SJSA1 (cell line): ENCODE measurements around the gene HSP90AA1. TPM values are rescaled to one million over a fixed set of nuclear protein-coding genes. Genes with fewer than 3 reads are reported as not detected.
"Not testable (repeated sequence)": the region's sequence is repeated elsewhere in the genome, so short reads cannot be mapped to it uniquely, and the experiment has no call there.

ENCODE experiments used
- DNase-seq, 2 experiments: peaks; one replicate each; pipeline ENCODE4 v3.0.0-alpha.2; 2015 to 2020; ENCODE audit warnings: low spot score in 2 of 2, low read depth in 1 of 2
- H3K27ac ChIP-seq: fragments of 250-450 bp; sonication (Bioruptor Pico); 2 replicates; pipeline ENCODE4 v1.5.1; 2020; ENCODE audit warnings: mild to moderate bottlenecking, moderate library complexity
- H3K27me3 ChIP-seq: fragments of 250-450 bp; sonication (Bioruptor Pico); replicated peaks from 2 replicates; pipeline ENCODE4 v1.5.1; 2020; ENCODE audit warnings: mild to moderate bottlenecking, moderate library complexity
- H3K36me3 ChIP-seq: fragments of 250-450 bp; sonication (Bioruptor Pico); 2 replicates; pipeline ENCODE4 v1.5.1; 2020; ENCODE audit warnings: mild to moderate bottlenecking
- H3K4me1 ChIP-seq: fragments of 250-450 bp; sonication (Bioruptor Pico); replicated peaks from 2 replicates; pipeline ENCODE4 v1.6.1; 2021; ENCODE audit warnings: mild to moderate bottlenecking
- H3K4me3 ChIP-seq: fragments of 250-450 bp; sonication (Bioruptor Pico); 2 replicates; pipeline ENCODE4 v1.5.1; 2020; ENCODE audit warnings: mild to moderate bottlenecking
- H3K9me3 ChIP-seq: fragments of 250-450 bp; sonication (Bioruptor Pico); replicated peaks from 2 replicates; pipeline ENCODE4 v1.5.1; 2020; ENCODE audit warnings: mild to moderate bottlenecking
- total RNA-seq: library from RNA; depleted of rRNA; stranded (reverse); fragments of >200 nt; shearing (Covaris generic); gene quantifications from 2 replicates; pipeline ENCODE4 v1.2.3, GENCODE V29; 2014; rRNA removed

HSP90AA1 gene
- 367 and 670 TPM in 2 replicates for total RNA-seq

DNA sequence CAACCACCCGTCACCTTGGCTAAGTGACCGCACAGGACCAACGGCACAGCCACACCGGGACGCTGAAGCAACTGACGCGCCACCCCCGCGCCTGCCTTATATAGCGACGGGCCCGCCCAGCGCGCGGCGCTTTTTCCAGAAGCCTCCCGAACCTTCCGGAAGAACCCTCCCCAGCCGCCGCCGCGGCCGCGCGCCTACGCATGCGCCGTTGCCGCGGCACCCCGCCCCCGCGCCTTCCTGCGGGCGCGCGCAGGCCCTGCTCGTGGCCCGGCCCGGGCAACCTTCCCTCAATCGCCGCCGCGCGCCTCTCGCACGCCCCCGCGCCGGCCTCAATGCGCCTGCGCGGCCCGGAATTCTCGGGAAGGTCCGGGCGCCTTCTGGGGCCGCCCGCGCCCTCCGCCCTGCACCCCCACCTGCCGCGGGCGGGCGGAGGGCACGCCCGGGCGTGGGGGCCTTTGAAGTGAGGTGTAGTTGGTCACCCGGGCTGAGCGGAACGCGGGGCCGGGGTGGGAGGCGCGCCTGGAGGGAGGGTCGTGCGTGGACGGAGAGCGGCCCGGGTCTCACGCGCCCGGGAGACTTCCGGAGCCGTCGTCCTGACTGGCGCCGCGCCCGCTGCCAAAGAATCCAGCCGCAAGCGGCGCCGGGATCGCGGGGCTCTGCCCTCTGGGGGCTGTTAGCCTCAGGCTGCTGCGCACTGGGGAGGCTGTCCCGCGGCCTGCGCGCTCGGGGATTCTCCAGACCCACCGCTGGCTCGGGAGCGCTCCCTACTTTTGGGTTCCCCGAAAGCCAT is at the start of gene HSP90AA1:
TSS of gene HSP90AA1 (minus strand) at position 73 of the 790 bp plus-strand sequence. CDS start 666 bp downstream, outside the sequence.
- H3K27me3 ChIP-seq = no peaks in the 10 kb centered on the region
- H3K36me3 ChIP-seq = peaks cover 47% of the 10 kb centered on the region
- H3K4me3 ChIP-seq = peak within 1 kb of the TSS; percentile 69
- H3K4me1 ChIP-seq = peaks cover 34% of the 10 kb centered on the region
- H3K9me3 ChIP-seq = no peaks in the 10 kb centered on the region
- peak within 1 kb of the TSS; percentile 95 for H3K27ac ChIP-seq
- DNase-seq = peak; percentile 92 to 97

DNA sequence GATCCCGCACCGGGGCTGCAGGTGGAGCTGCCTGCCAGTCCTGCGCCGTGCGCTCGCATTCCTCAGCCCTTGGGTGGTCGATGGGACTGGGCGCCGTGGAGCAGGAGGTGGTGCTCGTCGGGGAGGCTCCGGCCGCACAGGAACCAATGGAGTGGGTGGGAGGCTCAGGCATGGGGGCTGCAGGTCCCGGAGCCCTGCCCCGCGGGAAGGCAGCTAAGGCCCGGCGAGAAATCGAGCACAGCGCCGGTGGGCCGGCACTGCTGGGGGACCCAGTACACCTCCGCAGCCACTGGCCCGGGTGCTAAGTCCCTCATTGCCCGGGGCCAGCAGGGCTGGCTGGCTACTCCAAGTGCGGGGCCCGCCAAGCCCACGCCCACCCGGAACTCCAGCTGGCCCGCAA is 48.6 kb upstream of the HSP90AA1 start:
- not testable (repeated sequence) for H3K27ac ChIP-seq, H3K4me3 ChIP-seq, H3K27me3 ChIP-seq, H3K4me1 ChIP-seq, H3K9me3 ChIP-seq, DNase-seq, H3K36me3 ChIP-seq

- H3K27me3 ChIP-seq, H3K9me3 ChIP-seq, DNase-seq, H3K36me3 ChIP-seq, H3K4me1 ChIP-seq, H3K27ac ChIP-seq, H3K4me3 ChIP-seq: not testable (repeated sequence)
Measured at GRCh38 chr14:102134719-102135118, 47.9 kb upstream of the HSP90AA1 start.

DNA sequence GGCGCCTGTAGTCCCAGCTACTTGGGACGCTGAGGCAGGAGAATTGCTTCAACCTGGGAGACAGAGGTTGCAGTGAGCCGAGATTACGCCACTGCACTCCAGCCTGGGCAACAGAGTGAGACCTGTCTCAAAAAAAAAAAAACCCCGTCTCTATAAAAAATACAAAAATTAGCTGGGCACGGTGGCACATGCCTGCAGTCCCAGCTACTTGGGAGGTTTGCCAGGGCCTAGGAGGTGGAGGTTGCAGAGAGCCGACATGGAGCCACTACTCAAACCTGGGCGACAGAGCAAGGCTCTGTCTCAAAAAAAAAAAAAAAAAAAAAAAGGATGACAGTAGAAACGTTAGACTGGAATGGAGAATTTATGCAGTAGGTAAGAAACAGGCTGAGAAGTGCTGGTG is 47.2 kb upstream of the HSP90AA1 start:
- not testable (repeated sequence) for H3K9me3 ChIP-seq, DNase-seq, H3K27me3 ChIP-seq, H3K27ac ChIP-seq, H3K4me3 ChIP-seq, H3K4me1 ChIP-seq, H3K36me3 ChIP-seq

GRCh38 chr14:102131741-102132140 is 44.9 kb upstream of the HSP90AA1 start:
- Histone ChIP-seq H3K9me3 (no peaks in the 10 kb centered on the region), H3K4me1 (no peaks in the 10 kb centered on the region), H3K27ac (no peak overlapping the region), H3K27me3 (no peaks in the 10 kb centered on the region), H3K36me3 (no peaks in the 10 kb centered on the region), H3K4me3 (no peak overlapping the region)
- no peak for DNase-seq

GRCh38 chr14:102126807-102127455 is 40.1 kb upstream of the HSP90AA1 start:
- no peak for DNase-seq
- no peaks in the 10 kb centered on the region for H3K9me3 ChIP-seq
- H3K27me3 ChIP-seq = no peaks in the 10 kb centered on the region
- H3K36me3 ChIP-seq = no peaks in the 10 kb centered on the region
- H3K4me1 ChIP-seq = peaks cover 9% of the 10 kb centered on the region
- H3K4me3 ChIP-seq = no peak overlapping the region
- H3K27ac ChIP-seq = no peak overlapping the region

GRCh38 chr14:102125546-102125945 is 38.7 kb upstream of the HSP90AA1 start:
- DNase-seq = no peak
- no peaks in the 10 kb centered on the region for H3K27me3 ChIP-seq
- H3K4me3 ChIP-seq = no peak overlapping the region
- peaks cover 9% of the 10 kb centered on the region for H3K4me1 ChIP-seq
- H3K36me3 ChIP-seq = no peaks in the 10 kb centered on the region
- no peak overlapping the region for H3K27ac ChIP-seq
- H3K9me3 ChIP-seq = no peaks in the 10 kb centered on the region

DNA sequence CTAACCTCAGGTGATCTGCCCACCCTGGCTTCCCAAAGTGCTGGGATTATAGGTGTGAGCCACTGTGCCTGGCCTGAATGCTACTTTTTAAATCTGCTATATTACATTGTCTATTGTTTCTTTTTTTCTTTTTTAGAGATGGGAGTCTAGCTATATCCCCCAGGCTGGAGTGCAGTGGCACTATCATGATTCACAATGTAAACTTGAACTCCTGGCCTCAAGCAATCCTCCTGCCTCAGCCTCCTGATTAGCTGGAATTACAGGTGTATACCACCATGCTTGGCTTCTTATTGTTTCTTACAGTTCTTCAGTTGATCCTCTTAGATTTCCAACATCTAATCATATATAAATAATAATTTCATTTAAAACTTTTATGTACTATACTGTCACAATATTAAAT is 37.6 kb upstream of the HSP90AA1 start:
- no peak for DNase-seq
- no peak overlapping the region for H3K4me3 ChIP-seq
- no peaks in the 10 kb centered on the region for H3K9me3 ChIP-seq
- no peaks in the 10 kb centered on the region for H3K27me3 ChIP-seq
- peaks cover 9% of the 10 kb centered on the region for H3K4me1 ChIP-seq
- no peaks in the 10 kb centered on the region for H3K36me3 ChIP-seq
- no peak overlapping the region for H3K27ac ChIP-seq

- no peak for DNase-seq
- Histone ChIP-seq H3K4me1 (peaks cover 9% of the 10 kb centered on the region), H3K9me3 (no peaks in the 10 kb centered on the region), H3K36me3 (no peaks in the 10 kb centered on the region), H3K4me3 (no peak overlapping the region), H3K27me3 (no peaks in the 10 kb centered on the region), H3K27ac (no peak overlapping the region)
Measured at GRCh38 chr14:102121567-102121966, 34.7 kb upstream of the HSP90AA1 start.

DNA sequence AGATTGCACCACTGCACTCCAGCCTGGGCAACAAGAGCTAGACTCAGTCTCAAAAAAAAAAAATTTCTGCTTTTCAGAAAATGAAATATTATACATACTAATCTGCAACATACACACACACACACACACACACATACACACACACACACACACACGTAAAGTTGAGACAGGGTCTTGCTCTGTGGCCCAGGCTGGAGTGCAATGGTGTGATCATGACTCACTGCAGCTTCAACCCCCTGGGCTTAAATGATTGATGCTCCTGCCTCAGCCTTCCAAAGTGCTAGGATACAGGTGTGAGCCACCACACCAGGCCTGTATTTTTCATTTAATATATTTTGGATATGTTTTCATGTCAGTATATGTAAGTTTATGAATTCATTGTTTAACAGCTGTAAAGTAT is 34.0 kb upstream of the HSP90AA1 start:
- peaks cover 8% of the 10 kb centered on the region for H3K4me1 ChIP-seq
- H3K4me3 ChIP-seq = no peak overlapping the region
- H3K9me3 ChIP-seq = no peaks in the 10 kb centered on the region
- H3K36me3 ChIP-seq = no peaks in the 10 kb centered on the region
- no peaks in the 10 kb centered on the region for H3K27me3 ChIP-seq
- no peak for DNase-seq
- no peak overlapping the region for H3K27ac ChIP-seq

DNA sequence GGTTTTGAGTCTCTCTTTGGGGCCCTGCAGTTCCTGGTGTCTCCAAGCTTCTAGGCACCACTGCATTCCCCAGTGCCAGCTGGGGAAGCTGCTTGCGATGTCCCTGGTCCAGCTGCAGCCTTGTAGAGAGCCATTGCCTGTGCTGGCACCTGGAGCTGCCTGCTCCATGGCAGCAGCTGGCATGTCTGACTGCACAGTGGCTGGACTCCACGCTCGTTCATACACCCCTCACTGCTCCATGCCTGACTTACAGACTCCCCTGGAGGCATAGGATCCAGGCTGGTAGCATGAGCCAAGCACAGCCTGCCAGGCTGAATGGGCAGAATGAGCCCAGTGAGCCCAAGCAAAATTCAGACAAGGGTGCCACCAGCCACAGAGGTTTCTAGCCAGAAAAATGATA is 31.0 kb upstream of the HSP90AA1 start:
- no peak for DNase-seq
- H3K27me3 ChIP-seq = no peaks in the 10 kb centered on the region
- no peaks in the 10 kb centered on the region for H3K4me1 ChIP-seq
- no peaks in the 10 kb centered on the region for H3K9me3 ChIP-seq
- H3K4me3 ChIP-seq = no peak overlapping the region
- no peaks in the 10 kb centered on the region for H3K36me3 ChIP-seq
- H3K27ac ChIP-seq = no peak overlapping the region

GRCh38 chr14:102116361-102117180 is 29.7 kb upstream of the HSP90AA1 start:
- Histone ChIP-seq H3K4me3 (no peak overlapping the region), H3K27ac (no peak overlapping the region), H3K4me1 (no peaks in the 10 kb centered on the region), H3K27me3 (no peaks in the 10 kb centered on the region), H3K36me3 (no peaks in the 10 kb centered on the region), H3K9me3 (no peaks in the 10 kb centered on the region)
- no peak for DNase-seq

DNA sequence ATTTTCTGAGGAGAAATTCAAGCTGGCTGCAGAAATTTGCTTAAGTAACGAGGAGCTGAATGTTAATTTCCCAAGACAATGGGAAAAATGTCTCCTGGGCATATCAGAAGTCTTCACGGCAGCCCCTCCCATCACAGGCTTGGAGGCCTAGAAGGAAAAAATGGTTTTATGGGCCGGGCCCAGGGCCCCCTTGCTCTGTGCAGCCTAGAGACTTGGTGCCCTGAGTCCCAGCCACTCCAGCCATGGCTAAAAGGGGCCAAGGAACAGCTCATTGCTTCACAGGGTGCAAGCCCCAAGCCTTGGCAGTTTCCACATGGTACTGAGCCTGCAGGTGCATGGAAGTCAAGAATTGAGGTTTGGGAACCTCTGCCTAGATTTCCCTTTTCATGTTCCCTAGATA is 24.3 kb upstream of the HSP90AA1 start:
- H3K4me3 ChIP-seq = no peak overlapping the region
- no peak for DNase-seq

GRCh38 chr14:102109332-102109731 is 22.5 kb upstream of the HSP90AA1 start:
- not testable (repeated sequence) for H3K4me1 ChIP-seq, DNase-seq, H3K27me3 ChIP-seq, H3K9me3 ChIP-seq, H3K27ac ChIP-seq, H3K4me3 ChIP-seq, H3K36me3 ChIP-seq

More for the DNA sequence above, 24.3 kb upstream of the HSP90AA1 start:
- no peaks in the 10 kb centered on the region for H3K36me3 ChIP-seq
- H3K27me3 ChIP-seq = no peaks in the 10 kb centered on the region
- no peak overlapping the region for H3K27ac ChIP-seq
- no peaks in the 10 kb centered on the region for H3K9me3 ChIP-seq
- no peaks in the 10 kb centered on the region for H3K4me1 ChIP-seq
